T-helper 17 cell (primary cell): ENCODE measurements around the gene GNA15. TPM values are rescaled to one million over a fixed set of nuclear protein-coding genes. Genes with fewer than 3 reads are reported as not detected.
"Not testable (repeated sequence)": the region's sequence is repeated elsewhere in the genome, so short reads cannot be mapped to it uniquely, and the experiment has no call there.

Source experiments
- ATAC-seq: fragments of 150-1000 bp; cut with Tn5 transposase; 2 replicates; pipeline ENCODE4 v1.10.0; 2021; ENCODE audit warnings: mild to moderate bottlenecking, moderate library complexity
- DNase-seq, 3 donors: peaks; one replicate each; pipeline versions ENCODE4 v3.0.0 to v3.0.0-alpha.2; 2020 to 2021
- H3K9me3 ChIP-seq: one replicate; pipeline ENCODE4 v1.7.0; 2013; ENCODE audit warnings: low read length, mild to moderate bottlenecking; ENCODE audit not compliant: control insufficient read depth, poor library complexity, severe bottlenecking
- H3K27ac Mint-ChIP-seq: one replicate; pipeline ENCODE4 v1.8.0; 2022; ENCODE audit warnings: mild to moderate bottlenecking, moderate library complexity, mixed read lengths
- H3K27me3 Mint-ChIP-seq: one replicate; pipeline ENCODE4 v1.8.0; 2022; ENCODE audit warnings: mixed read lengths
- H3K36me3 Mint-ChIP-seq: one replicate; pipeline ENCODE4 v1.8.0; 2022; ENCODE audit warnings: low read depth, mixed read lengths
- H3K4me1 Mint-ChIP-seq: one replicate; pipeline ENCODE4 v1.8.0; 2022; ENCODE audit warnings: mild to moderate bottlenecking, mixed read lengths
- H3K4me3 Mint-ChIP-seq: one replicate; pipeline ENCODE4 v1.8.0; 2022; ENCODE audit warnings: mild to moderate bottlenecking, moderate library complexity, mixed read lengths
- total RNA-seq, 4 donors: library from RNA in 2 of 4; stranded (reverse) in 2 of 4; gene quantifications; one replicate each; pipeline ENCODE4 v1.2.3 and lab custom pipeline; 2022 to 2026

The GNA15 gene
- total RNA-seq, 2 donors from 2014 or later = 28.7 to 54.1 TPM

- ATAC-seq = no peak
- Mint-ChIP-seq H3K27me3 (no peaks in the 10 kb centered on the region), H3K36me3 (no peaks in the 10 kb centered on the region), H3K27ac (peak overlapping the region; percentile 43), H3K4me1 (peaks cover 16% of the 10 kb centered on the region), H3K4me3 (no peak overlapping the region)
- H3K9me3 ChIP-seq = no peaks in the 10 kb centered on the region
- no peak for DNase-seq
Measured at GRCh38 chr19:3192684-3193083, 56.9 kb downstream of the GNA15 start.

DNA sequence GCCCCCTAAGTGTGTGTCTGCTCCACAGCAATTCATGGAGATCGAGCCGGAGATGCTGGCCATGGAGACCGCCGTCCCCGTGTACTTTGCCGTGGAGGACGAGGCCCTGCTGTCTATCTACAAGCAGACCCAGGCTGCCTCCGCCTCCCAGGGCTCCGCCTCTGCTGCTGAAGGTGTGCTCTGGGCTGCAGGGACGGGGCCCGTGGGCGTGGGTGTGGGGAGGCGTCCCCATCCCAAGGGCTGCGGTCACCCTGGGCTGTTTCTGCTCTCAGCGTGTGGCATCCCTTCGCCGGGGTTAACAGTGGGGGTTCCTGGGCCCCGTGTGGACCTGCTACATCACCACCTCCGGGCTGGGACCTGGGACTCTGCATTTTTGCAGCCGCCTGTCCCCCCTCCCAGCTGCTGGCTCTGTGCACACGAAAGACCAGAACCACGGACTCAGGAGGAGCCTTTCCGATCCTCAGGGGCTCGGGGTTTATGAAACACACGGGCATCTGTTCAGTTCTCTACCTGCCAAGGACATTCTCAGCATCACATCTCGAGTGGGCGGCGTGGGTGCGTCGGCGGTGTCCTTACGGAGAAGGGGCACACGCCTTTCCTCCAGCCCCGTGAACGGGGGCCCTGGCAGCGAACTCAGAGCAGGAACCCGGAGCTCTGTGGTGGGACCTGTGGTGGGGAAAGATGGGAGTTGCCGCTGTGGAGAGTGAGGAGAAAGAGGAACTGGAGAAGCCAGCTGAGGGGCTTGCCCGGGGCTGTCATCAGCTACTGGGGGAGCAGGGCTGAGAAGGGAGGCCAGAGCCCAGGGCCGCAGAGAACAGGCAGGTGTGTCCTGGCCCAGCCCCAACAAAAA, 57.6 kb downstream of the GNA15 start:
- no peaks in the 10 kb centered on the region for H3K27me3 Mint-ChIP-seq
- DNase-seq = no peak
- no peak overlapping the region for H3K27ac Mint-ChIP-seq
- H3K36me3 Mint-ChIP-seq = no peaks in the 10 kb centered on the region
- peaks cover 9% of the 10 kb centered on the region for H3K4me1 Mint-ChIP-seq
- H3K9me3 ChIP-seq = no peaks in the 10 kb centered on the region
- H3K4me3 Mint-ChIP-seq = no peak overlapping the region
- no peak for ATAC-seq

- no peak overlapping the region for H3K27ac Mint-ChIP-seq
- H3K36me3 Mint-ChIP-seq = no peaks in the 10 kb centered on the region
- peaks cover 4% of the 10 kb centered on the region for H3K4me1 Mint-ChIP-seq
- ATAC-seq (no peak), DNase-seq (no peak)
- no peaks in the 10 kb centered on the region for H3K27me3 Mint-ChIP-seq
- H3K4me3 Mint-ChIP-seq = no peak overlapping the region
- H3K9me3 ChIP-seq = no peaks in the 10 kb centered on the region
Measured at GRCh38 chr19:3194106-3195087, 58.6 kb downstream of the GNA15 start.

GRCh38 chr19:3196064-3196932, 60.5 kb downstream of the GNA15 start:
- ATAC-seq (no peak), DNase-seq (no peak)
- H3K4me3 Mint-ChIP-seq = no peak overlapping the region
- H3K36me3 Mint-ChIP-seq = no peaks in the 10 kb centered on the region
- H3K27me3 Mint-ChIP-seq = no peaks in the 10 kb centered on the region
- H3K9me3 ChIP-seq = no peaks in the 10 kb centered on the region
- H3K4me1 Mint-ChIP-seq = no peaks in the 10 kb centered on the region
- H3K27ac Mint-ChIP-seq = no peak overlapping the region

GRCh38 chr19:3196933-3197205, 61.0 kb downstream of the GNA15 start:
- no peak overlapping the region for H3K4me3 Mint-ChIP-seq
- H3K27ac Mint-ChIP-seq = no peak overlapping the region
- H3K9me3 ChIP-seq = no peaks in the 10 kb centered on the region
- no peaks in the 10 kb centered on the region for H3K36me3 Mint-ChIP-seq
- DNase-seq (no peak), ATAC-seq (no peak)
- H3K27me3 Mint-ChIP-seq = no peaks in the 10 kb centered on the region
- no peaks in the 10 kb centered on the region for H3K4me1 Mint-ChIP-seq

DNA sequence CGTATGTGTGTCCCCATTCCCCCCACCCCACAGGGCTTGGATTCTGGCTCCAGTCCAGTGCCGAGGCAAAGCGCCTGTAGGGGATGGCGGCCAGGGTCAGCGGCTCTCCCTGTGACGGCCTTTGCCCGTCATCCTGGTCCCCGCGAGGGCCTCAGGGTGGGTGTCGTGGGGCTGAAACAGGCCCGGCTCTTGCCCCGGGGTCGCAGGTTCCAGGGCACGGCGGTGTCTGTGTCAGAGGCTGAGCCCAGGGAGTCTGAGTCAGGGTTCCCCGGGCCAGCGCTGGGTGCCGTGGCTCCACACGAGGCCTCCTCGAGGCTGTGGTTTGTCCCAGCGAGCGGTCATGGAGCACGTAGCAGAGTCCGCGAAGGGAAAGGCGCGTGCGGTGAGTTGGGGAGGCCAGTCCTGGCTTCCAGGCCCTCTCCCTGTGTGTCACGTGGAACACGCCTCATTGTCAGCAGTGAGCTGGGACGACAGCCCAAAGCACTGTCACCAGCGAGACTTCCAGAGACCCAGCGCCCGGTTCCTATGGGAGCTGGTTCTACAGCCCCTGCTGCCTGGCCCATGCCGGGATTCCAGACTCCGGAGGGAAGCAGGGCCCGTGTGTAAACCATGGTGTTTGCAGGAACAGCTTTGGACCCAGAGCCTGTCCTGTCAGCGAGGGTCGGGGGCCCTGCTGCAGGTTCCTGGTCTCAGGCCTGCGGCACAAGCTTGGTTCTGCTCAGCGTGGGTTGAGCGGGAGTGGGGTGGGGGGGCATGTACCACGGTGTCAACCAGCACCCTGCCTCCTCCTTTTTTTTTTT, 63.3 kb downstream of the GNA15 start:
- Mint-ChIP-seq H3K27ac (no peak overlapping the region), H3K4me3 (no peak overlapping the region), H3K36me3 (no peaks in the 10 kb centered on the region), H3K4me1 (no peaks in the 10 kb centered on the region), H3K27me3 (no peaks in the 10 kb centered on the region)
- no peak for ATAC-seq
- no peak for DNase-seq
- no peaks in the 10 kb centered on the region for H3K9me3 ChIP-seq

GRCh38 chr19:3201072-3201700, 65.4 kb downstream of the GNA15 start:
- DNase-seq = no peak
- Mint-ChIP-seq H3K36me3 (no peaks in the 10 kb centered on the region), H3K27me3 (no peaks in the 10 kb centered on the region), H3K4me1 (no peaks in the 10 kb centered on the region), H3K4me3 (no peak overlapping the region), H3K27ac (no peak overlapping the region)
- ATAC-seq = no peak
- H3K9me3 ChIP-seq = no peaks in the 10 kb centered on the region

DNA sequence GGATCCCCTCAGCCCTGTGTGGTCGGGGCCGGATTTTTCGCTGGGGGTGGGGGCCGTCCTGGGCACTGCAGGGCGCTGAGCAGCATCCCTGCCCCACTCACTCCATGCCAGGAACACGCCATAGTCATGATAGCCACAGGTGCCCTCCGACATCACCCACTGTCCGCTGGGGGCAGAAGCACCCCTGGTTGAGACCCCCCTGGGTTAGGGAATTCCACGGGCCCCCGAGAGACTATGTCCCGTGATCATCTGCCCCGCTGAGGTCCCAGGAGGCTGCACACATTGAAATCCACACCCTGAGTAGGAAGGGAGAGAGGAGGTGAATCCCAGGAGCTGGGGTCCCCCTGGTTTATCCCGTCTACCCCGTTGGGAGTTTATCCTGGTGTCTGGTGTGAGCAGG, 66.1 kb downstream of the GNA15 start:
- Mint-ChIP-seq H3K4me1 (no peaks in the 10 kb centered on the region), H3K27ac (no peak overlapping the region), H3K36me3 (no peaks in the 10 kb centered on the region), H3K4me3 (no peak overlapping the region), H3K27me3 (no peaks in the 10 kb centered on the region)
- DNase-seq (no peak), ATAC-seq (no peak)
- H3K9me3 ChIP-seq = no peaks in the 10 kb centered on the region

DNA sequence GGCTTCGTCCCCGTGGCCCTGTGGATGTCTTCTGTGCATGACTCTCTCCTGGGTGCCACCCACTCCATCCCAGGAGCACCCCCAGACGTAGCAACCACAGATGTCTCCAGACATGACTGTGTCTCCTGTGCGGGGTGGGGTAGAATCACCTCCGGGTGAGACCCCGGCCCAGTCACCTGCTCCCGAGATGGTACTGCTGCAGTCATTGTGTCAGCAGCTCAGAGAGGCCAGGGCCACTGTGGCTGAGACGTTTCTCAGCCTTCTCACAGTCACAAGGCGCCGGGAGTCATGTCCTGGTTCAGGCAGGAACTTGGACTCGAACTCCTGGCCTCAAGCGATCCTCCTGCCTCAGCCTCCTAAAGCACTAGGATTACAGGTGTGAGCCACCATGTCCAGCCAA, 66.5 kb downstream of the GNA15 start:
- Mint-ChIP-seq H3K4me1 (no peaks in the 10 kb centered on the region), H3K36me3 (no peaks in the 10 kb centered on the region), H3K27ac (no peak overlapping the region), H3K27me3 (no peaks in the 10 kb centered on the region), H3K4me3 (no peak overlapping the region)
- ATAC-seq (no peak), DNase-seq (no peak)
- no peaks in the 10 kb centered on the region for H3K9me3 ChIP-seq

- H3K27ac Mint-ChIP-seq, H3K9me3 ChIP-seq, H3K36me3 Mint-ChIP-seq, DNase-seq, ATAC-seq, H3K4me3 Mint-ChIP-seq, H3K27me3 Mint-ChIP-seq, H3K4me1 Mint-ChIP-seq: not testable (repeated sequence)
Measured at GRCh38 chr19:3202895-3203294, 67.1 kb downstream of the GNA15 start.

DNA sequence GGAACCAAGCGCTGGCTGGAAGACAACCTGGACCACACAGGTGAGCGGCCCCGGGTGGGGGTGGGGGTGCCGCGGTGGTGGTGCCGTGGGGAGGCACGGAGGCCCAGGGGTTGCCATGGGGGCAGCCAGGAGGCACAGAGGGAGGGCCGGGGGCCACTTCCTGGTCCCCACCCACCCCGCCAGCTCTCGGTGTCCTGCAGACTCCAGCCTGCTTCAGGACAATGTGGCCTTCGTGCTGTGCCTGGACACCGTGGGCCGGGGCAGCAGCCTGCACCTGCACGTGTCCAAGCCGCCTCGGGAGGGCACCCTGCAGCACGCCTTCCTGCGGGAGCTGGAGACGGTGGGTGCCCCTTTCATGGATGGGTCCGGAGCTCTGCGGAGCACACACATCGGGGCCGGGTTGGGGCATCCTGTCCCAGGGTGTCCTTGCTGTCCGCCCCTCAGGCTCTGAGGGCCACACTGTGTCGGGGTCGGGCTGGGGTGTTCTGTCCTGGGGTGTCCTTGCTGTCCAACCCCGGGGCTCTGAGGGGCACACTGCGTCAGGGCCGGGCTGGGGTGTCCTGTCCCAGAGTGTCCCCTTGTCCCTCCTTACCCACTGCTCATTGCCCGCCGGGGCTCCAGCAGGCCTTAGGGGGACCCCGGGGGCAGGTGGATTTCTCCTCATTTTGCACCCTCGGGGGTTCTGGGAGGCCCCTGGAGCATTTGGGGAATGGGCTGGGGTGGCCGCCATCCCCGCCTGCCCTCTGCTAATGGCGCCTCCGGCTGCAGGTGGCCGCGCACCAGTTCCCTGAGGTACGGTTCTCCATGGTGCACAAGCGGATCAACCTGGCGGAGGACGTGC, 68.2 kb downstream of the GNA15 start:
- Mint-ChIP-seq H3K4me3 (no peak overlapping the region), H3K27me3 (no peaks in the 10 kb centered on the region), H3K36me3 (no peaks in the 10 kb centered on the region), H3K27ac (no peak overlapping the region), H3K4me1 (no peaks in the 10 kb centered on the region)
- DNase-seq = no peak
- H3K9me3 ChIP-seq = no peaks in the 10 kb centered on the region
- no peak for ATAC-seq
